Spleen (tissue), 11 donors: ENCODE results near the gene NFIL3. TPM values are rescaled to one million over a fixed set of nuclear protein-coding genes. Genes with fewer than 3 reads are reported as not detected.
"Not testable (repeated sequence)": the region's sequence is repeated elsewhere in the genome, so short reads cannot be mapped to it uniquely, and the experiment has no call there.

Experiments used
- DNase-seq: peaks from one replicate; pipeline ENCODE4 v3.0.0-alpha.2; 2020
- H3K27ac ChIP-seq, 8 donors: fragments of 200-600 bp; sonication (generic) in 7 of 8; 1 replicate in 4 of 8; 2 replicates in 4 of 8; pipeline versions ENCODE4 v1.5.0 to v1.8.0; 2016 to 2021; ENCODE audit warnings: inconsistent platforms in 4 of 8, mild to moderate bottlenecking in 4 of 8, moderate library complexity in 1 of 8
- H3K27me3 ChIP-seq, 7 donors: fragments of 200-600 bp; sonication (generic) in 6 of 7; replicated peaks in 1 of 7; 1 replicate in 4 of 7; 2 replicates in 3 of 7; pipeline versions ENCODE4 v1.5.0 to v1.8.0; 2016 to 2021; ENCODE audit warnings: inconsistent platforms in 3 of 7, mild to moderate bottlenecking in 1 of 7
- H3K36me3 ChIP-seq, 6 donors: fragments of 200-600 bp; sonication (generic) in 5 of 6; 1 replicate in 4 of 6; 2 replicates in 2 of 6; pipeline versions ENCODE4 v1.5.0 to v1.8.0; 2016 to 2021; ENCODE audit warnings: inconsistent platforms in 2 of 6
- H3K4me1 ChIP-seq, 6 donors: fragments of 200-600 bp; sonication (generic) in 5 of 6; 1 replicate in 3 of 6; 2 replicates in 3 of 6; pipeline versions ENCODE4 v1.5.0 to v1.8.0; 2016 to 2021; ENCODE audit warnings: inconsistent platforms in 3 of 6
- H3K4me3 ChIP-seq, 8 donors: fragments of 200-600 bp; sonication (generic) in 7 of 8; 1 replicate in 4 of 8; 2 replicates in 4 of 8; pipeline versions ENCODE4 v1.5.0 to v1.8.0; 2016 to 2021; ENCODE audit warnings: inconsistent platforms in 4 of 8, mild to moderate bottlenecking in 4 of 8, moderate library complexity in 2 of 8
- H3K9me3 ChIP-seq, 8 donors: fragments of 200-600 bp; sonication (generic) in 7 of 8; 1 replicate in 4 of 8; 2 replicates in 4 of 8; pipeline versions ENCODE4 v1.5.0 to v1.8.0; 2016 to 2021; ENCODE audit warnings: inconsistent platforms in 4 of 8
- POLR2A ChIP-seq, 3 donors: fragments of 450-650 bp; IDR thresholded peaks; one replicate each; pipeline ENCODE4 v1.5.1; 2017; ENCODE audit warnings: antibody characterized with exemption in 3 of 3, mild to moderate bottlenecking in 1 of 3
- POLR2AphosphoS5 ChIP-seq, 3 donors: sonication (generic); formaldehyde crosslinking; IDR thresholded peaks; one replicate each; pipeline ENCODE4 v1.5.1; 2017; ENCODE audit warnings: antibody characterized with exemption in 3 of 3
- WGBS, 5 donors: extraction: QIAGEN DNeasy Blood & Tissue Kit in 3 of 5; methylation state at CpG; one replicate each; pipeline versions ENCODE4 v1.1.5 to v1.1.7; 2013 to 2018; 5-methylcytosine and 5-hydroxymethylcytosine counted together
- intact Hi-C: fragments of 100-400 bp; cut with DNase I; formaldehyde crosslinking; loops from one replicate; pipeline ENCODE4 v1.15.0; 2023; ENCODE audit warnings: low total_unique reads
- polyA plus RNA-seq, 3 donors: library from polyadenylated mRNA; stranded (reverse); fragments of 200-250 nt; gene quantifications; one replicate each; pipeline ENCODE4 v1.2.1, GENCODE V29; 2013
- total RNA-seq, 7 donors: library from RNA; depleted of rRNA in 3 of 7; stranded (reverse); fragments of >200 nt in 3 of 7; fragmentation: NEBNext Ultra II Directional in 4 of 7; extraction: Animal tissue kit (Norgen Biotek cat#: 25700) in 4 of 7; gene quantifications; one replicate each; pipeline versions ENCODE4 v1.1.0 to v1.2.1, GENCODE V29; 2016 to 2021
- TF ChIP-seq, protein P1 (sequence below), 11 experiments: fragments of 200-600 bp in 7 of 11; fragments of 450-650 bp in 4 of 11; sonication (generic) in 4 of 11; IDR thresholded peaks in 8 of 11; conservative IDR thresholded peaks in 3 of 11; 1 replicate in 7 of 11; 2 replicates in 4 of 11; pipeline versions ENCODE4 v1.4.0 to v1.8.0; 2016 to 2021; ENCODE audit warnings: antibody characterized with exemption in 11 of 11, inconsistent platforms in 4 of 11, mild to moderate bottlenecking in 1 of 11
- donor health status: healthy with polysubstance abuse.
- donor health status: DM: no; HTN: no; CAD: no; lungs with moderate emphysema.
- donor health status: DM: no; HTN: no; CAD: no.
- donor health status: Bipolar disorder and iron deficiency.
- donor health status: healthy.
- donor health status: DM: no; HTN: no; CAD: no.
- donor health status: DM: yes; HTN: yes; CAD: no.

NFIL3 gene
- total and polyA plus RNA-seq, 10 donors = 4.7 to 41.9 (median 17.8) TPM

DNA sequence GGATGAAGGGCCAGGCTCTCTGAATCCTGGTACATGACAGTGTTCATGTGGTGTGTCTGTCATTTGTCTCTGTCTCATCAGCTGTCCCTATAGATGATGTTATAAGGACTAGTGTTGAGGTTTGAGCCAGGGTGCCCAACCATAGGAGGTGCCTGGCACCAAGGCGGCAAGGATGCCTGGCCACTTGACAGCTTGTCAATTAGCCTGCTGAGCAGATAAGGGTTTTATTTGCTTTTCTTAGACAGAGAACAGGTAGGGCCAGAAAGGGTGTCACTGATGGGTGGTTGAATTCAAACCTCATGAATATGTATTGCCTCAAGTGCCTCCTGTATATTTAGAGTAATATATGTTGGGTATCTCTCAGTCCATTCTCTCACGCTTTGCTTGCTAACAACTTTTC is 31.8 kb downstream of the NFIL3 start:
- TF ChIP-seq, protein P1, sequence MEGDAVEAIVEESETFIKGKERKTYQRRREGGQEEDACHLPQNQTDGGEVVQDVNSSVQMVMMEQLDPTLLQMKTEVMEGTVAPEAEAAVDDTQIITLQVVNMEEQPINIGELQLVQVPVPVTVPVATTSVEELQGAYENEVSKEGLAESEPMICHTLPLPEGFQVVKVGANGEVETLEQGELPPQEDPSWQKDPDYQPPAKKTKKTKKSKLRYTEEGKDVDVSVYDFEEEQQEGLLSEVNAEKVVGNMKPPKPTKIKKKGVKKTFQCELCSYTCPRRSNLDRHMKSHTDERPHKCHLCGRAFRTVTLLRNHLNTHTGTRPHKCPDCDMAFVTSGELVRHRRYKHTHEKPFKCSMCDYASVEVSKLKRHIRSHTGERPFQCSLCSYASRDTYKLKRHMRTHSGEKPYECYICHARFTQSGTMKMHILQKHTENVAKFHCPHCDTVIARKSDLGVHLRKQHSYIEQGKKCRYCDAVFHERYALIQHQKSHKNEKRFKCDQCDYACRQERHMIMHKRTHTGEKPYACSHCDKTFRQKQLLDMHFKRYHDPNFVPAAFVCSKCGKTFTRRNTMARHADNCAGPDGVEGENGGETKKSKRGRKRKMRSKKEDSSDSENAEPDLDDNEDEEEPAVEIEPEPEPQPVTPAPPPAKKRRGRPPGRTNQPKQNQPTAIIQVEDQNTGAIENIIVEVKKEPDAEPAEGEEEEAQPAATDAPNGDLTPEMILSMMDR (IDR thresholded peaks at IDR 0.05 in 8 of 11, conservative IDR thresholded peaks at IDR 0.05 in 3 of 11) = no peak
- TF ChIP-seq POLR2AphosphoS5 (IDR thresholded peaks at IDR 0.05) (no peak), POLR2A (IDR thresholded peaks at IDR 0.05) (no peak)
- intact Hi-C loops = no loop called here
- H3K27me3 ChIP-seq = no peaks in the 10 kb centered on the region
- H3K9me3 ChIP-seq = no peaks in the 10 kb centered on the region
- 90 to 100% (median 93%) methylated on average over 2 of the region's 2 CpGs for WGBS, 5 donors
- no peak overlapping the region for H3K27ac ChIP-seq
- DNase-seq = no peak
- no peaks in the 10 kb centered on the region for H3K36me3 ChIP-seq
- no peak overlapping the region for H3K4me3 ChIP-seq
- peaks cover 0 to 16% (median 3%) of the 10 kb centered on the region in 6 donors for H3K4me1 ChIP-seq

DNA sequence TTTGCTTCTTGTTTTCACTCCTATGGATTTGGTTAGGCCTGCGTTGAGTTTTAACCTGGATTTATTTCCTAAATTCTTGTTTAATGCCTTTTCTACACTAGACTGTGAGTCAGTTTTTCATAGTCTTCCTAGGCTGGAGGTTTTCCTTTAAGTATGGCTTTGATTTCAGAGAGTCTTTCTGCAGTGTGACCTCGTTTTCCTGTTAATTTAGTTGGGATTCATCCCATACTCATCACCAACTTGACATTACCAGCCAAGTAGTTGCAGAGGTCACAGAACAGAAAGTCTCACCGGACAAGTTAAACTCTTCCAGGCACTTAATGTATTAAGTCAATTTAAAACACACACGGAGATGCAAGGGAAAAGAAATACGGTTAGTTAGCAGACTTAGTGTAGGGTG is 32.2 kb downstream of the NFIL3 start:
- Histone ChIP-seq H3K27ac (no peak overlapping the region), H3K4me1 (peaks cover 0 to 16% (median 3%) of the 10 kb centered on the region in 6 donors), H3K4me3 (no peak overlapping the region), H3K36me3 (no peaks in the 10 kb centered on the region), H3K27me3 (no peaks in the 10 kb centered on the region), H3K9me3 (no peaks in the 10 kb centered on the region)
- intact Hi-C loops = no loop called here
- no peak for DNase-seq
- 59 to 84% (median 82%) methylated on average over 5 of the region's 5 CpGs for whole genome bisulfite sequencing, 5 donors
- TF ChIP-seq, protein P1 (IDR thresholded peaks at IDR 0.05 in 8 of 11, conservative IDR thresholded peaks at IDR 0.05 in 3 of 11) = no peak
- no peak for TF ChIP-seq POLR2AphosphoS5 (IDR thresholded peaks at IDR 0.05)
- no peak for TF ChIP-seq POLR2A (IDR thresholded peaks at IDR 0.05)

DNA sequence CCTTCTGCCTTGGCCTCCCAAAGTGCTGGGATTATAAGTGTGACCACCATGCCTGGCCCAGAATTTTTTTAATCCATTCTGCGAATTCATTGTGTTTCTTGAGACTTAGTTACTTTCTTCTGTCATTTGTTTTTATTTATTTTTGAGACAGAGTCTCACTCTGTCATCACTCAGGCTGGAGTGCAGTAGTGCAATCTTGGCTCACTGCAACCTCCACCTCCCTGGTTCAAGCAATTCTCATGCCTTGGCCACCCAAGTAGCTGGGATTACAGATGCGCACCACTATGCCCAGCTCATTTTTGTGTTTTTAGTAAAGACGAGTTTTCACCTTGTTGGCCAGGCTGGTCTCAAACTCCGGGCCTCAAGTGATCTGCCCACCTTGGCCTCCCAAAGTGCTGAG is 33.9 kb downstream of the NFIL3 start:
- H3K27ac ChIP-seq, intact Hi-C loops, H3K4me3 ChIP-seq, DNase-seq, H3K4me1 ChIP-seq, H3K9me3 ChIP-seq, H3K36me3 ChIP-seq, H3K27me3 ChIP-seq: not testable (repeated sequence)
- 94 to 99% (median 96%) methylated on average over 4 of the region's 4 CpGs for WGBS, 5 donors

DNA sequence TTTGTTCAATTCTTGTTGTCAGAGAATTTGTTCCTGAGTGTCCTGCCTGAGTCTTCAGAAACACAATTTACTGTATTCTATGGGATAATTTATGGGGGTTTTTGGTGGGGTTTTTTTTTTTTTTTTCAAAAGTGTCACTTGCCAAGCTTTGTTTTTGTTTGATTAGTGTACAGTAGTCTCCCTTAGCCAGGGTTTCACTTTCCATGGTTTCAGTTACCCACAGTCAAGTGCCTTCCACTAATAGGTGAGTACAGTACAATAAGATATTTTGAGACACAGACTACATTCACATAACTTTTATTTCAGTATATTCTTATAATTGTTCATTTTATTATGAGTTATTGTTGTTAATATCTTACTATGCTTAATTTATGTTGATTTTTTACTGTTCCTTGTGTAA is 36.9 kb downstream of the NFIL3 start:
- H3K36me3 ChIP-seq = no peaks in the 10 kb centered on the region
- no peaks in the 10 kb centered on the region for H3K9me3 ChIP-seq
- H3K4me1 ChIP-seq = no peaks in the 10 kb centered on the region
- no peaks in the 10 kb centered on the region for H3K27me3 ChIP-seq
- H3K27ac ChIP-seq = no peak overlapping the region
- no peak for TF ChIP-seq POLR2A (IDR thresholded peaks at IDR 0.05)
- intact Hi-C loops = no loop called here
- H3K4me3 ChIP-seq = no peak overlapping the region
- no peak for DNase-seq

DNA sequence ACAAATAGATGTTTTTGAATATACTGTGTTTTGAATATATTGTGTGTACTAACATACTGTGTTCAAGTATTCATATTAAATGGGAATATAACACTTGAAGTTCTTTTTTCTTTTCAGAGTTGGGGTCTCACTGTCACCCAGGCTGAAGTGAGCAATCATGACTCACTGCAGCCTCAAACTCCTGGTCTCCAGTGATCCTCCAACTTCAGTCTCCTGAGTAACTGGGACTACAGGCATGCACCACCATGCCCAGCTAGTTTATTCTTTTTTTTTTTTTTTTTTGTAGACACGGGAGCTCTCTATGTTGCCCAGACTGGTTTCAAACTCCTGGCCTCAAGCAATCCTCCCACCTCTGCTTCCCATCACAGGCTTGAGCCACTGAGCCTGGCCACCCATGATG is 38.7 kb downstream of the NFIL3 start:
- intact Hi-C loops = no loop called here
- TF ChIP-seq POLR2AphosphoS5 (IDR thresholded peaks at IDR 0.05) (no peak), POLR2A (IDR thresholded peaks at IDR 0.05) (no peak)
- TF ChIP-seq, protein P1 (IDR thresholded peaks at IDR 0.05 in 8 of 11, conservative IDR thresholded peaks at IDR 0.05 in 3 of 11) = no peak
- no peaks in the 10 kb centered on the region for H3K4me1 ChIP-seq
- H3K27me3 ChIP-seq = no peaks in the 10 kb centered on the region
- H3K9me3 ChIP-seq = no peaks in the 10 kb centered on the region
- WGBS, 5 donors = 73 to 100% (median 83%) methylated on average over 1 of the region's 1 CpG
- no peak overlapping the region for H3K4me3 ChIP-seq
- no peaks in the 10 kb centered on the region for H3K36me3 ChIP-seq
- H3K27ac ChIP-seq = no peak overlapping the region
- DNase-seq = no peak
